ENCODE measurements around the gene NPIPB2. TPM values are rescaled to one million over a fixed set of nuclear protein-coding genes. Genes with fewer than 3 reads are reported as not detected.

Gene NPIPB2
- total and polyA plus RNA-seq, 2 donors (not counting 1 experiment from before 2014, with no cell fraction given), result 1.2 to 3.3 TPM

DNA sequence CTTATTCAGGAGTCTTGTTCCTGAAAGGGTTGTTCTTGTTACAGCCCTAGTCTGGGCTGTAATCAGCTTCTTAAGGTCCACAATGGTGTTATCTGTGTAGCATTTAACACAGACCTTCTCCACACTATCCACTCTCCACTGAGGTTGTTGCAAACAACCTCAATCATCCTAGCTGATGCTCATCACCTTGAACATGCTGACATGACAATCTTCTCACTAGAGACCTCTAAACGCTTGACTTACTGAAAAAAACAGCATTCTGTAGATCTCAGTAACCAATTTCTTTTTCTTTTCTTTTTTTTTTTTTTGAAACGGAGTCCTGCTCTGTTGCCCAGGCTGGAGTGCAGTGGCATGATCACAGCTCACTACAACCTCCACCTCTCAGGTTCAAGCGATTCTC, 26.7 kb upstream of the NPIPB2 start:
- Histone ChIP-seq H3K9me3 (ENCODE audit: control insufficient read depth, insufficient read depth, low read depth, low read length) (no peaks in the 10 kb centered on the region), H3K27me3 (ENCODE audit: control insufficient read depth, insufficient read depth, low read length) (no peaks in the 10 kb centered on the region), H3K36me3 (ENCODE audit: control insufficient read depth, insufficient read depth, low read length) (no peaks in the 10 kb centered on the region), H3K4me3 (replicated peaks in 1 of 4; ENCODE audit: control extremely low read depth in 1 of 4, insufficient read depth in 1 of 4, low read depth in 3 of 4, low read length in 4 of 4) (no peak overlapping the region), H2AFZ (ENCODE audit: low read length) (no peak overlapping the region), H3K9ac (ENCODE audit: insufficient read depth, low read length) (no peak overlapping the region), H3K79me2 (ENCODE audit: control insufficient read depth, insufficient read depth, low read length) (no peaks in the 10 kb centered on the region), H3K27ac (ENCODE audit: insufficient read depth, low read length) (no peak overlapping the region), H4K20me1 (ENCODE audit: control insufficient read depth, extremely low read depth, insufficient read depth, low read length) (no peaks in the 10 kb centered on the region), H3K4me1 (ENCODE audit: control insufficient read depth, extremely low read depth, insufficient read depth, low read length) (no peaks in the 10 kb centered on the region), H3K4me2 (ENCODE audit: extremely low read depth, insufficient read depth, low read length) (no peak overlapping the region)
- TF ChIP-seq EZH2 (IDR thresholded peaks at IDR 0.05; ENCODE audit: low read length, missing control alignments), result no peak
- TF ChIP-seq, protein P1, sequence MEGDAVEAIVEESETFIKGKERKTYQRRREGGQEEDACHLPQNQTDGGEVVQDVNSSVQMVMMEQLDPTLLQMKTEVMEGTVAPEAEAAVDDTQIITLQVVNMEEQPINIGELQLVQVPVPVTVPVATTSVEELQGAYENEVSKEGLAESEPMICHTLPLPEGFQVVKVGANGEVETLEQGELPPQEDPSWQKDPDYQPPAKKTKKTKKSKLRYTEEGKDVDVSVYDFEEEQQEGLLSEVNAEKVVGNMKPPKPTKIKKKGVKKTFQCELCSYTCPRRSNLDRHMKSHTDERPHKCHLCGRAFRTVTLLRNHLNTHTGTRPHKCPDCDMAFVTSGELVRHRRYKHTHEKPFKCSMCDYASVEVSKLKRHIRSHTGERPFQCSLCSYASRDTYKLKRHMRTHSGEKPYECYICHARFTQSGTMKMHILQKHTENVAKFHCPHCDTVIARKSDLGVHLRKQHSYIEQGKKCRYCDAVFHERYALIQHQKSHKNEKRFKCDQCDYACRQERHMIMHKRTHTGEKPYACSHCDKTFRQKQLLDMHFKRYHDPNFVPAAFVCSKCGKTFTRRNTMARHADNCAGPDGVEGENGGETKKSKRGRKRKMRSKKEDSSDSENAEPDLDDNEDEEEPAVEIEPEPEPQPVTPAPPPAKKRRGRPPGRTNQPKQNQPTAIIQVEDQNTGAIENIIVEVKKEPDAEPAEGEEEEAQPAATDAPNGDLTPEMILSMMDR (conservative IDR thresholded peaks at IDR 0.05 in 1 of 2, IDR thresholded peaks at IDR 0.05 in 1 of 2; ENCODE audit: low read depth in 1 of 2, low read length in 2 of 2), result no peak
- no peak for DNase-seq (ENCODE audit: low read depth in 2 of 2)

DNA sequence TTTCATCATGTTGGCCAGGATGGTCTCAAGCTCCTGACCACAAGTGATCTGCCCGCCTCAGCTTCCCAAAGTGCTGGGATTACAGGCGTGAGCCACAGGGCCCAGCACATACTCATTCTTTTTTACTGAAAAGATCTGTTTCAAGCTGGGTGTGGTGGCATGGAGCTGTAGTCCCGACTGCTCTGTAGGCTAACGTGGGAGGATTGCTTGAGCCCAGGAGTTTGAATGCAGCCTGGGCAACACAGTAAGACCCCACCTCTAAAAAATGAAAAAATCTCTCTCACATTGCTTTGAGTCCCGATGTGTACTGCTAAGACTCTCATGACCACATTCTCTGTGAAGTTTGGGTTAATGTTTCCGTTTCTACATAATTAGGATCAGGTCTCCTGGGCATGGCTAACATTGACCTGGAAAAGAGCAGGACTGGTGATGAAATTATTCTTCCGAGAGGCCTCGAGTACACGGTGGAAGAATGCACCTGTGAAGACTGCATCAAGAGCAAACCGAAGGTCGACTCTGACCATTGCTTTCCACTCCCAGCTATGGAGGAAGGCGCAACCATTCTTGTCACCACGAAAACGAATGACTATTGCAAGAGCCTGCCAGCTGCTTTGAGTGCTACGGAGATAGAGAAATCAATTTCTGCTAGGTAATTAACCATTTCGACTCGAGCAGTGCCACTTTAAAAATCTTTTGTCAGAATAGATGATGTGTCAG, 25.5 kb upstream of the NPIPB2 start:
- Histone ChIP-seq H2AFZ (ENCODE audit: low read length) (no peak overlapping the region), H3K79me2 (ENCODE audit: control insufficient read depth, insufficient read depth, low read length) (no peaks in the 10 kb centered on the region), H3K27ac (ENCODE audit: insufficient read depth, low read length) (no peak overlapping the region), H3K4me1 (ENCODE audit: control insufficient read depth, extremely low read depth, insufficient read depth, low read length) (no peaks in the 10 kb centered on the region), H3K9me3 (ENCODE audit: control insufficient read depth, insufficient read depth, low read depth, low read length) (no peaks in the 10 kb centered on the region), H3K27me3 (ENCODE audit: control insufficient read depth, insufficient read depth, low read length) (no peaks in the 10 kb centered on the region), H3K36me3 (ENCODE audit: control insufficient read depth, insufficient read depth, low read length) (no peaks in the 10 kb centered on the region), H3K4me2 (ENCODE audit: extremely low read depth, insufficient read depth, low read length) (no peak overlapping the region), H3K9ac (ENCODE audit: insufficient read depth, low read length) (no peak overlapping the region), H3K4me3 (replicated peaks in 1 of 4; ENCODE audit: control extremely low read depth in 1 of 4, insufficient read depth in 1 of 4, low read depth in 3 of 4, low read length in 4 of 4) (no peak overlapping the region), H4K20me1 (ENCODE audit: control insufficient read depth, extremely low read depth, insufficient read depth, low read length) (no peaks in the 10 kb centered on the region)
- no peak for DNase-seq (ENCODE audit: low read depth in 2 of 2)
- TF ChIP-seq, protein P1 (conservative IDR thresholded peaks at IDR 0.05 in 1 of 2, IDR thresholded peaks at IDR 0.05 in 1 of 2; ENCODE audit: low read depth in 1 of 2, low read length in 2 of 2), result no peak
- no peak for TF ChIP-seq EZH2 (IDR thresholded peaks at IDR 0.05; ENCODE audit: low read length, missing control alignments)

DNA sequence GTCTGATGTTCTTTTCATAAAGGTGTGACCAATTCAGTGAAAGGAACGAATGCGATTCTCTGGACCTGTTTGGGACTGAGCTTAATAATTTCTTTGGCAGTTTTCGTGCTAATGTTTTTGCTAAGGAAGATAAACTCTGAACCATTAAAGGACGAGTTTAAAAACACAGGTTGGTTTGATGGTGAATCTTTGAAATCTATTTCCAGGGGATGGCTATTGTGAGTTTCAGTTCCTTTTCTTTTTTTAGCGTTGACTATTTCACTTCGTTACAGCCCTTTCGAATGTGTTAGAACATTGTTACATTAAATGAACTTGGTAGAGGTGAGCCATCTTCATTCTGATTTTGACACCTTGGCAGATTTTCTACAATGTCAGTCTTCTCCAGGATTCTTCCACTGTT, 24.3 kb upstream of the NPIPB2 start:
- no peak for DNase-seq (ENCODE audit: low read depth in 2 of 2)
- no peak for TF ChIP-seq EZH2 (IDR thresholded peaks at IDR 0.05; ENCODE audit: low read length, missing control alignments)
- TF ChIP-seq, protein P1 (conservative IDR thresholded peaks at IDR 0.05 in 1 of 2, IDR thresholded peaks at IDR 0.05 in 1 of 2; ENCODE audit: low read depth in 1 of 2, low read length in 2 of 2), result no peak
- no peaks in the 10 kb centered on the region for H3K27me3 ChIP-seq (ENCODE audit: control insufficient read depth, insufficient read depth, low read length)

More for the DNA sequence above, 24.3 kb upstream of the NPIPB2 start:
- no peaks in the 10 kb centered on the region for H3K4me1 ChIP-seq (ENCODE audit: control insufficient read depth, extremely low read depth, insufficient read depth, low read length)
- no peak overlapping the region for H3K27ac ChIP-seq (ENCODE audit: insufficient read depth, low read length)
- H3K9me3 ChIP-seq (ENCODE audit: control insufficient read depth, insufficient read depth, low read depth, low read length), result no peaks in the 10 kb centered on the region
- no peak overlapping the region for H3K4me3 ChIP-seq (replicated peaks in 1 of 4; ENCODE audit: control extremely low read depth in 1 of 4, insufficient read depth in 1 of 4, low read depth in 3 of 4, low read length in 4 of 4)
- no peak overlapping the region for H3K4me2 ChIP-seq (ENCODE audit: extremely low read depth, insufficient read depth, low read length)
- no peaks in the 10 kb centered on the region for H3K79me2 ChIP-seq (ENCODE audit: control insufficient read depth, insufficient read depth, low read length)
- H2AFZ ChIP-seq (ENCODE audit: low read length), result no peak overlapping the region
- no peaks in the 10 kb centered on the region for H3K36me3 ChIP-seq (ENCODE audit: control insufficient read depth, insufficient read depth, low read length)
- H3K9ac ChIP-seq (ENCODE audit: insufficient read depth, low read length), result no peak overlapping the region
- H4K20me1 ChIP-seq (ENCODE audit: control insufficient read depth, extremely low read depth, insufficient read depth, low read length), result no peaks in the 10 kb centered on the region

Data from fibroblast of lung (primary cell).